Natural killer cell treated with Interleukin-12 subunit alpha and Interleukin-12 subunit beta and Interleukin-15 and Interleukin-18, amount 100 ng/mL, for 72 hours (primary cell): ENCODE data around the gene DNAAF8. TPM values are rescaled to one million over a fixed set of nuclear protein-coding genes. Genes with fewer than 3 reads are reported as not detected.

ENCODE experiments used
- ATAC-seq, 2 donors: fragments of 150-1000 bp; cut with Tn5 transposase in 1 of 2; sonication (Bioruptor Pico), chemical (Tn5 transposase) in 1 of 2; 2 replicates each; pipeline ENCODE4 v1.10.0; 2021
- DNase-seq: peaks from one replicate; pipeline ENCODE4 v3.0.0; 2022; ENCODE audit warnings: low spot score
- H3K27ac Mint-ChIP-seq, 2 donors: 1 replicate in 1 of 2; 2 replicates in 1 of 2; pipeline ENCODE4 v1.8.0; 2022; ENCODE audit warnings: mixed read lengths in 2 of 2, mild to moderate bottlenecking in 1 of 2, moderate library complexity in 1 of 2
- H3K27me3 Mint-ChIP-seq, 2 donors: 1 replicate in 1 of 2; 2 replicates in 1 of 2; pipeline ENCODE4 v1.8.0; 2022; ENCODE audit warnings: mixed read lengths in 2 of 2
- H3K36me3 Mint-ChIP-seq: one replicate; pipeline ENCODE4 v1.8.0; 2022; ENCODE audit warnings: mixed read lengths
- H3K4me1 Mint-ChIP-seq, 2 donors: 1 replicate in 1 of 2; 2 replicates in 1 of 2; pipeline ENCODE4 v1.8.0; 2022; ENCODE audit warnings: low read depth in 2 of 2, mixed read lengths in 2 of 2, mild to moderate bottlenecking in 1 of 2
- H3K4me3 Mint-ChIP-seq: one replicate; pipeline ENCODE4 v1.8.0; 2022; ENCODE audit warnings: mixed read lengths
- H3K9me3 Mint-ChIP-seq: 2 replicates; pipeline ENCODE4 v1.8.0; 2022; ENCODE audit warnings: mixed read lengths
- total RNA-seq, 2 donors: library from RNA; stranded (reverse); gene quantifications; one replicate each; pipeline ENCODE4 v1.2.3, GENCODE V29; 2022

The DNAAF8 gene
- total RNA-seq, 2 donors from 2014 or later: 0.53 TPM; not detected in 1

GRCh38 chr16:4745274-4745569 is 10.9 kb downstream of the DNAAF8 start:
- Mint-ChIP-seq H3K27me3 (peaks cover 0 to 5% of the 10 kb centered on the region in 2 donors), H3K36me3 (no peaks in the 10 kb centered on the region), H3K4me1 (peaks cover 6 to 13% of the 10 kb centered on the region in 2 donors), H3K4me3 (no peak overlapping the region), H3K27ac (no peak overlapping the region), H3K9me3 (no peaks in the 10 kb centered on the region)
- ATAC-seq (no peak), DNase-seq (no peak)

- Mint-ChIP-seq H3K4me1 (peaks cover 6 to 13% of the 10 kb centered on the region in 2 donors), H3K27me3 (peaks cover 0 to 5% of the 10 kb centered on the region in 2 donors), H3K36me3 (no peaks in the 10 kb centered on the region), H3K27ac (no peak overlapping the region), H3K9me3 (no peaks in the 10 kb centered on the region), H3K4me3 (no peak overlapping the region)
- DNase-seq: no peak
- no peak for ATAC-seq
These were observed 11.9 kb downstream of the DNAAF8 start for GRCh38 chr16:4746215-4746614.

- no peak overlapping the region for H3K4me3 Mint-ChIP-seq
- ATAC-seq (no peak), DNase-seq (no peak)
- no peak overlapping the region for H3K27ac Mint-ChIP-seq
- H3K4me1 Mint-ChIP-seq: peaks cover 6 to 13% of the 10 kb centered on the region in 2 donors
- H3K27me3 Mint-ChIP-seq: peaks cover 0 to 5% of the 10 kb centered on the region in 2 donors
- no peaks in the 10 kb centered on the region for H3K9me3 Mint-ChIP-seq
- no peaks in the 10 kb centered on the region for H3K36me3 Mint-ChIP-seq
These were observed 12.7 kb downstream of the DNAAF8 start for GRCh38 chr16:4746991-4747574.

- H3K27ac Mint-ChIP-seq: peak overlapping the region in 1 of 2 donors; percentile 75
- no peak overlapping the region for H3K4me3 Mint-ChIP-seq
- no peak for DNase-seq
- no peaks in the 10 kb centered on the region for H3K36me3 Mint-ChIP-seq
- H3K27me3 Mint-ChIP-seq: peaks cover 0 to 4% of the 10 kb centered on the region in 2 donors
- H3K9me3 Mint-ChIP-seq: no peaks in the 10 kb centered on the region
- peaks cover 6 to 12% of the 10 kb centered on the region in 2 donors for H3K4me1 Mint-ChIP-seq
- no peak for ATAC-seq
These were observed 13.8 kb downstream of the DNAAF8 start for GRCh38 chr16:4747906-4748681.

- no peaks in the 10 kb centered on the region for H3K9me3 Mint-ChIP-seq
- no peaks in the 10 kb centered on the region for H3K36me3 Mint-ChIP-seq
- no peak overlapping the region for H3K4me3 Mint-ChIP-seq
- no peak for ATAC-seq
- no peak overlapping the region for H3K27ac Mint-ChIP-seq
- no peaks in the 10 kb centered on the region for H3K27me3 Mint-ChIP-seq
- no peak for DNase-seq
- peaks cover 6 to 7% of the 10 kb centered on the region in 2 donors for H3K4me1 Mint-ChIP-seq
These were observed 14.5 kb downstream of the DNAAF8 start for GRCh38 chr16:4748682-4749411.

- Mint-ChIP-seq H3K27ac (no peak overlapping the region), H3K27me3 (no peaks in the 10 kb centered on the region), H3K9me3 (no peaks in the 10 kb centered on the region), H3K4me3 (no peak overlapping the region), H3K4me1 (peaks cover 6 to 7% of the 10 kb centered on the region in 2 donors), H3K36me3 (no peaks in the 10 kb centered on the region)
- peak in 1 of 2 donors; percentile 5 for ATAC-seq
- no peak for DNase-seq
These were observed 15.4 kb downstream of the DNAAF8 start for GRCh38 chr16:4749700-4750257.

GRCh38 chr16:4750896-4751295 is 16.6 kb downstream of the DNAAF8 start:
- peaks cover 6 to 7% of the 10 kb centered on the region in 2 donors for H3K4me1 Mint-ChIP-seq
- no peaks in the 10 kb centered on the region for H3K27me3 Mint-ChIP-seq
- no peaks in the 10 kb centered on the region for H3K9me3 Mint-ChIP-seq
- no peak overlapping the region for H3K27ac Mint-ChIP-seq
- ATAC-seq (no peak), DNase-seq (no peak)
- peaks cover 5% of the 10 kb centered on the region for H3K36me3 Mint-ChIP-seq
- H3K4me3 Mint-ChIP-seq: no peak overlapping the region

GRCh38 chr16:4752351-4753100 is 18.2 kb downstream of the DNAAF8 start:
- Mint-ChIP-seq H3K27ac (no peak overlapping the region), H3K9me3 (no peaks in the 10 kb centered on the region), H3K36me3 (peaks cover 6% of the 10 kb centered on the region), H3K4me1 (peaks cover 6 to 7% of the 10 kb centered on the region in 2 donors), H3K4me3 (no peak overlapping the region), H3K27me3 (no peaks in the 10 kb centered on the region)
- no peak for DNase-seq
- ATAC-seq: no peak

- Mint-ChIP-seq H3K4me1 (peaks cover 0 to under 1% of the 10 kb centered on the region in 2 donors), H3K9me3 (no peaks in the 10 kb centered on the region), H3K4me3 (no peak overlapping the region), H3K27me3 (no peaks in the 10 kb centered on the region), H3K27ac (no peak overlapping the region), H3K36me3 (peaks cover 6% of the 10 kb centered on the region)
- ATAC-seq: no peak
- DNase-seq: no peak
These were observed 18.9 kb downstream of the DNAAF8 start for GRCh38 chr16:4753227-4753626.

GRCh38 chr16:4754865-4755264 is 20.5 kb downstream of the DNAAF8 start:
- Mint-ChIP-seq H3K4me3 (no peak overlapping the region), H3K4me1 (no peaks in the 10 kb centered on the region), H3K36me3 (peaks cover 9% of the 10 kb centered on the region), H3K27ac (no peak overlapping the region), H3K9me3 (no peaks in the 10 kb centered on the region), H3K27me3 (no peaks in the 10 kb centered on the region)
- DNase-seq (no peak), ATAC-seq (no peak)

- Mint-ChIP-seq H3K4me1 (no peaks in the 10 kb centered on the region), H3K27ac (no peak overlapping the region), H3K36me3 (peaks cover 12% of the 10 kb centered on the region), H3K4me3 (no peak overlapping the region), H3K9me3 (no peaks in the 10 kb centered on the region), H3K27me3 (no peaks in the 10 kb centered on the region)
- DNase-seq (no peak), ATAC-seq (no peak)
These were observed 21.4 kb downstream of the DNAAF8 start for GRCh38 chr16:4755687-4756086.

GRCh38 chr16:4760221-4760910 is 26.0 kb downstream of the DNAAF8 start:
- ATAC-seq (no peak), DNase-seq (no peak)
- H3K4me1 Mint-ChIP-seq: peaks cover 0 to 2% of the 10 kb centered on the region in 2 donors
- no peak overlapping the region for H3K4me3 Mint-ChIP-seq
- no peaks in the 10 kb centered on the region for H3K9me3 Mint-ChIP-seq
- peaks cover 12% of the 10 kb centered on the region for H3K36me3 Mint-ChIP-seq
- no peaks in the 10 kb centered on the region for H3K27me3 Mint-ChIP-seq
- H3K27ac Mint-ChIP-seq: no peak overlapping the region

- ATAC-seq (no peak), DNase-seq (no peak)
- Mint-ChIP-seq H3K4me3 (no peak overlapping the region), H3K27ac (no peak overlapping the region), H3K9me3 (no peaks in the 10 kb centered on the region), H3K27me3 (no peaks in the 10 kb centered on the region), H3K36me3 (peaks cover 6% of the 10 kb centered on the region), H3K4me1 (peaks cover 6 to 7% of the 10 kb centered on the region in 2 donors)
These were observed 27.9 kb downstream of the DNAAF8 start for GRCh38 chr16:4762205-4762604.
